K562 (cell line): Measurements from ENCODE around the gene PPP1R13L. TPM values are rescaled to one million over a fixed set of nuclear protein-coding genes. Genes with fewer than 3 reads are reported as not detected.

Source experiments
- BRF1 ChIP-seq: IDR thresholded peaks from 3 replicates; pipeline ENCODE4 v1.6.1; 2011; ENCODE audit warnings: borderline replicate concordance, mild to moderate bottlenecking; ENCODE audit not compliant: insufficient read length; ENCODE audit errors: extremely low read depth
- CEBPB ChIP-seq: fragments of 450-650 bp; IDR thresholded peaks from 2 replicates; pipeline ENCODE4 v1.6.1; 2016; ENCODE audit warnings: missing genetic modification characterization, missing compliant biosample characterization
- CREM ChIP-seq: IDR thresholded peaks from 2 replicates; pipeline ENCODE4 v1.6.1; 2014; ENCODE audit warnings: antibody characterized with exemption, low read depth
- HINFP ChIP-seq: fragments of 450-650 bp; conservative IDR thresholded peaks from 2 replicates; pipeline ENCODE4 v1.6.1; 2016; ENCODE audit warnings: missing genetic modification characterization, low read depth, mild to moderate bottlenecking, control low read depth, missing compliant biosample characterization
- NCOA2 ChIP-seq, 2 experiments: fragments of 450-650 bp; IDR thresholded peaks; 2 replicates each; pipeline ENCODE4 v1.6.1; 2018; ENCODE audit warnings: mild to moderate bottlenecking in 2 of 2, moderate library complexity in 1 of 2; ENCODE audit not compliant: partially characterized antibody in 2 of 2
- NFIC ChIP-seq: fragments of 450-650 bp; IDR thresholded peaks from 2 replicates; pipeline ENCODE4 v1.6.1; 2017; ENCODE audit warnings: mild to moderate bottlenecking, inconsistent platforms
- PCBP1 ChIP-seq: fragments of 200-400 bp; formaldehyde crosslinking; IDR thresholded peaks from 2 replicates; pipeline ENCODE4 v1.6.1; 2018; ENCODE audit warnings: mild to moderate bottlenecking, low read depth, low read length; ENCODE audit not compliant: poor library complexity, severe bottlenecking
- PML ChIP-seq: IDR thresholded peaks from 2 replicates; pipeline ENCODE4 v1.6.1; 2012; ENCODE audit warnings: low read length, inconsistent platforms
- SAFB ChIP-seq: fragments of 200-400 bp; formaldehyde crosslinking; IDR thresholded peaks from 2 replicates; pipeline ENCODE4 v1.6.1; 2017; ENCODE audit warnings: low read depth, low read length, borderline replicate concordance
- SIN3B ChIP-seq: fragments of 450-650 bp; IDR thresholded peaks from 2 replicates; pipeline ENCODE4 v1.6.1; 2017; ENCODE audit warnings: low read depth, mild to moderate bottlenecking, moderate library complexity
- ZNF263 ChIP-seq: sonication (generic); formaldehyde crosslinking; IDR thresholded peaks from 2 replicates; pipeline ENCODE4 v1.8.0; 2022; ENCODE audit warnings: mild to moderate bottlenecking, missing genetic modification reagents, borderline replicate concordance
- ZNF561 ChIP-seq: fragments of 450-650 bp; formaldehyde crosslinking; conservative IDR thresholded peaks from 2 replicates; pipeline ENCODE4 v1.4.0; 2020; ENCODE audit warnings: mild to moderate bottlenecking, moderate library complexity
- ZNF592 ChIP-seq: fragments of 450-650 bp; IDR thresholded peaks from 2 replicates; pipeline ENCODE4 v1.6.1; 2017; ENCODE audit warnings: antibody characterized with exemption, mild to moderate bottlenecking
- polyA plus RNA-seq, 8 experiments: library from polyadenylated mRNA; depleted of rRNA in 4 of 8; stranded (reverse) in 5 of 8; unstranded in 3 of 8; fragments of >200 nt; fragmentation: Nextera tagmentation in 2 of 8; fragmentation: Illumina TruSeq in 1 of 8; extraction: Ambion mirVana in 2 of 8; extraction: Trizol in 1 of 8; gene quantifications; 2 replicates each; pipeline versions ENCODE4 v1.2.1 to v1.2.3, GENCODE V29; 2011 to 2014; ENCODE audit warnings: inconsistent platforms in 1 of 8, missing spikeins in 1 of 8
- total RNA-seq, 7 experiments: library from RNA; depleted of rRNA in 6 of 7; stranded (reverse); fragments of >200 nt in 6 of 7; fragmentation: Illumina TruSeq in 2 of 7; extraction: Trizol in 2 of 7; gene quantifications; 2 replicates each; pipeline versions ENCODE4 v1.2.1 to v1.2.3, GENCODE V29; 2011 to 2021; ENCODE audit warnings: low replicate concordance in 1 of 7
- TF ChIP-seq, protein P1 (sequence below): IDR thresholded peaks from 2 replicates; pipeline ENCODE4 v1.6.1; 2016; ENCODE audit warnings: missing genetic modification characterization, missing compliant biosample characterization
- TF ChIP-seq, protein P2 (sequence below): sonication (generic); formaldehyde crosslinking; IDR thresholded peaks from 2 replicates; pipeline ENCODE4 v1.8.1; 2023; ENCODE audit warnings: mild to moderate bottlenecking, missing genetic modification reagents

Gene PPP1R13L
- total and polyA plus RNA-seq, 9 of the 15 experiments (the other 6 are each of a cell fraction or from before 2014, with no cell fraction given) = 0.32 to 6.7 (median 2.0) TPM

DNA sequence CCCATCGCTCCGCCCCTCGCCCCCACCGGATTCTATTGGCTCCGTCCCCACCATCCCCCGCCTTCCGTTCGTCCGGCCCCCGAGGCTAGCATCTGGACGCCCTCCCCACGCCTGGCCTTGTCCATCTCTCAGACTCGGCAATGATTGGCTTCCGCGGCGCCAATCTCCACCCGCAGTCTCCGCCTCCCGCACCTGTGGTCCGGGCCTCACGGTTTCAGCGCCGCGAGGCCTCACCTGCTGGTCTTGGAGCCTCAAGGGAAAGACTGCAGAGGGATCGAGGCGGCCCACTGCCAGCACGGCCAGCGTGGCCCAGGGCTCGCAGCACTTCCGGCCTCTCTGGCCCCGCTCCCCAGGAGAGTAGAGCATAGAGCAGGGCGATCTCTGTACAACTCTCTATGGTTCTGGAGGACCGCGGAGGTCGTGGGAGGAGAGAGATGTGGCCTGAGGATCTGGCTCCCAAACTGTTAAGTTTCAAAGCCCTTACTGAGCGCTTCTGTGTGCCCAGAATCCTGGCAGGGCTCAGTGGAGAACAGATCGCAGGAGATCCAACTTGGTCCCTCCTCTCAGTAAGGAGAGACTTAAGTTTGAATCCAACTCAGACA is 18.8 kb upstream of the PPP1R13L start, which contains the start of gene ERCC1 (continued):
- TF ChIP-seq ZNF592 (no peak), ZNF263 (CRISPR knock-in tag) (no peak; the same call in 1 of the 2 replicates), CEBPB (tag) (no peak), CREM (no peak), SIN3B (peak; percentile 66; the same call in 1 of the 2 replicates), PCBP1 (no peak), HINFP (tag) (no peak), NFIC (peak; percentile 74), SAFB (peak; percentile 15; the same call in 1 of the 2 replicates), BRF1 (no peak), PML (peak; percentile 74), ZNF561 (CRISPR knock-in tag) (no peak), NCOA2 (IDR thresholded peaks at IDR 0.05; ENCODE audit: partially characterized antibody in 2 of 2) (no peak)
- TF ChIP-seq, protein P1, sequence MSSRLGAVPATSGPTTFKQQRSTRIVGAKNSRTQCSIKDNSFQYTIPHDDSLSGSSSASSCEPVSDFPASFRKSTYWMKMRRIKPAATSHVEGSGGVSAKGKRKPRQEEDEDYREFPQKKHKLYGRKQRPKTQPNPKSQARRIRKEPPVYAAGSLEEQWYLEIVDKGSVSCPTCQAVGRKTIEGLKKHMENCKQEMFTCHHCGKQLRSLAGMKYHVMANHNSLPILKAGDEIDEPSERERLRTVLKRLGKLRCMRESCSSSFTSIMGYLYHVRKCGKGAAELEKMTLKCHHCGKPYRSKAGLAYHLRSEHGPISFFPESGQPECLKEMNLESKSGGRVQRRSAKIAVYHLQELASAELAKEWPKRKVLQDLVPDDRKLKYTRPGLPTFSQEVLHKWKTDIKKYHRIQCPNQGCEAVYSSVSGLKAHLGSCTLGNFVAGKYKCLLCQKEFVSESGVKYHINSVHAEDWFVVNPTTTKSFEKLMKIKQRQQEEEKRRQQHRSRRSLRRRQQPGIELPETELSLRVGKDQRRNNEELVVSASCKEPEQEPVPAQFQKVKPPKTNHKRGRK (tag) = no peak
- TF ChIP-seq, protein P2, sequence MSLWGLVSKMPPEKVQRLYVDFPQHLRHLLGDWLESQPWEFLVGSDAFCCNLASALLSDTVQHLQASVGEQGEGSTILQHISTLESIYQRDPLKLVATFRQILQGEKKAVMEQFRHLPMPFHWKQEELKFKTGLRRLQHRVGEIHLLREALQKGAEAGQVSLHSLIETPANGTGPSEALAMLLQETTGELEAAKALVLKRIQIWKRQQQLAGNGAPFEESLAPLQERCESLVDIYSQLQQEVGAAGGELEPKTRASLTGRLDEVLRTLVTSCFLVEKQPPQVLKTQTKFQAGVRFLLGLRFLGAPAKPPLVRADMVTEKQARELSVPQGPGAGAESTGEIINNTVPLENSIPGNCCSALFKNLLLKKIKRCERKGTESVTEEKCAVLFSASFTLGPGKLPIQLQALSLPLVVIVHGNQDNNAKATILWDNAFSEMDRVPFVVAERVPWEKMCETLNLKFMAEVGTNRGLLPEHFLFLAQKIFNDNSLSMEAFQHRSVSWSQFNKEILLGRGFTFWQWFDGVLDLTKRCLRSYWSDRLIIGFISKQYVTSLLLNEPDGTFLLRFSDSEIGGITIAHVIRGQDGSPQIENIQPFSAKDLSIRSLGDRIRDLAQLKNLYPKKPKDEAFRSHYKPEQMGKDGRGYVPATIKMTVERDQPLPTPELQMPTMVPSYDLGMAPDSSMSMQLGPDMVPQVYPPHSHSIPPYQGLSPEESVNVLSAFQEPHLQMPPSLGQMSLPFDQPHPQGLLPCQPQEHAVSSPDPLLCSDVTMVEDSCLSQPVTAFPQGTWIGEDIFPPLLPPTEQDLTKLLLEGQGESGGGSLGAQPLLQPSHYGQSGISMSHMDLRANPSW (CRISPR knock-in tag) = peak; percentile 92; the same call in 1 of the 2 replicates
